ES-I3 (cell line): Measurements from ENCODE around the gene MRPL38.
"Not testable (repeated sequence)": the region's sequence is repeated elsewhere in the genome, so short reads cannot be mapped to it uniquely, and the experiment has no call there.

Source experiments
- H3K36me3 ChIP-seq: 2 replicates; pipeline ENCODE4 v1.6.1; 2013; ENCODE audit warnings: mild to moderate bottlenecking, low read length, control low read depth, moderate library complexity; ENCODE audit not compliant: insufficient read depth
- H3K4me1 ChIP-seq: 2 replicates; pipeline ENCODE4 v1.6.1; 2013; ENCODE audit warnings: mild to moderate bottlenecking, control low read depth, low read length; ENCODE audit not compliant: insufficient read depth
- H3K9ac ChIP-seq: 2 replicates; pipeline ENCODE4 v1.6.1; 2013; ENCODE audit warnings: low read depth, mild to moderate bottlenecking, low read length, moderate library complexity
- H3K9me3 ChIP-seq: 2 replicates; pipeline ENCODE4 v1.6.1; 2013; ENCODE audit warnings: mild to moderate bottlenecking, low read length, moderate library complexity; ENCODE audit not compliant: control insufficient read depth, insufficient read depth

The MRPL38 gene

DNA sequence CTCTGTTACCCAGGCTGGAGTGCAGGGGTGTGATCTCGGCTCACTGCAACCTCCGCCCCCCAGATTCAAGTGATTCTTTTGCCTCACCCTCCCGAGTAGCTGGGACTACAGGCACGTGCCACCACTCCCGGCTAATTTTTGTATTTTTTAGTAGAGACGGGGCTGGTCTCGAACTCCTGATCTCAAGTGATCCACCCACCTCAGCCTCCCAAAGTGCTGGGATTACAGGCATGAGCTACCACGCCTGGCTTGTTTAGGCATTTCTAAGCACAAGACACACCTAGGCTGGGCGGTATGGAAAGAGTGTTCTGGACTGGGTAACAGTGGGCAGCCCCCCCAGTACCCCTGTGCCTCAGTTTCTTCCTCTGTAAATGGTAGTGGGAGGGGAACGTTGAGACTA lies 34.5 kb downstream of the MRPL38 start:
- H3K9me3 ChIP-seq, H3K9ac ChIP-seq, H3K36me3 ChIP-seq: not testable (repeated sequence)
- peaks cover 21% of the 10 kb centered on the region for H3K4me1 ChIP-seq

DNA sequence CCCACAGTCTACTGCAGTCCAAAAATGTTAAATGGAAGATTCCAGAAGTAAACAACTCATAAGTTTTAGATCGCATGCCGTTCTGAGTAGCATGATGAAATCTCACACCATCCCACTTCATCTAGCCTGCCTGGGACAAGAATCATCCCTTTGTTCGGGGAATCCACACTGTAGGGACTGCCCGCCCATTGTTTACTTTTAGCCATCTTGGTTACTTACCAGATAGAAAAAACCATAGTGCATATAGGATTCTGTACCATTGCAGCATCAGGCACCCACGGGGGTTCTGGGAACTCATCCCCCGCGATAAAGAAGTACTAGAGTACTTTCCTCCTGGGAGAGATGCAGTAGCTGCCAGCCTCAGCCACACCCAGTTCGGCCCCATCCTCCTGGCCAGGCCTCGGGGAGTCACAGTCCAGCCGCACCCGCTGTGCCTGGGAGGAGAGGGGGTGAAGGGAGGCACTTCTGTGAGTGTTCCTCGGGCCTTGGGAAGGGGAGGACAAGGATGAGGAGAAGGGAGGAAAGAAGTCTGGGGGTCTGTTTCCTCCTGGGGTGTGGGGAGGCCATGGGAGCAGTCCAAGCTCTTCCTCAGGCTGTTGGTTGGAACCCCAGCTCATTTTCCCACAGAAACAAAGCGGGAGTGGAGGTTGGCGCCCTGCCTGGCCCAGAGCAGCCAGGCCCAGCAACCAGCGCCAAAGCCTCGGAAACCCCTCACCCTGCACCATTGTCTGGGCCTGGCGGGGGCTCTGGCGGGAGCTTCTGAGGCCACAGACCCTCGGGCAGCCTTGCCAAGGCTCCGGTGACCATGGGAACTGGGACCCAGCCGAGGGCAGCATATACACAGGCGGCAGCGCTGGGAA lies 35.2 kb downstream of the MRPL38 start:
- Histone ChIP-seq H3K9me3 (no peaks in the 10 kb centered on the region), H3K4me1 (peaks cover 24% of the 10 kb centered on the region), H3K9ac (no peak overlapping the region), H3K36me3 (no peaks in the 10 kb centered on the region)

DNA sequence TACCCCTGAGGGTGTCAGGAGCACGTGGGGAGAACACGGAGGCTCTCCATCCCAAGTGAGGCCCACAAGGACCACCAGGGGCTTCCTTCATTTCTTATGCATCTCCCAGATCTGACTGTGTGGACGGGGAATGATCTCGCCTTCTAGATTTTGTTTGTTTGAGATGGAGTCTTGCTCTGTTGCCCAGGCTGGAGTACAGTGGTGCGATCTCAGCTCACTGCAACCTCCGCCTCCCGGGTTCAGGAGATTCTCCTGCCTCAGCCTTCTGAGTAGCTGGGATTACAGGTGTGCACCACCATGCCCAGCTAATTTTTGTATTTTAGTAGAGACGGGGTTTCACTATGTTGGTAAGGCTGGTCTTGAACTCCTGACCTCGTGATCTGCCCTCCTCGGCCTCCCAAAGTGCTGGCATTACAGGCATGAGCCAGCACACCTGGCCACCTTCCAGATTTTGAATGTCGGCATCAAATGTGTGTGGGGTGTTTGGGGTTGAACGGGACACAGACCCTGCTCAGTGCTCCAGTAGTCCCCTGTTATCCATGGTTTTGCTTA lies 35.9 kb downstream of the MRPL38 start:
- H3K9me3 ChIP-seq, H3K9ac ChIP-seq, H3K36me3 ChIP-seq: not testable (repeated sequence)
- H3K4me1 ChIP-seq, result peaks cover 28% of the 10 kb centered on the region

DNA sequence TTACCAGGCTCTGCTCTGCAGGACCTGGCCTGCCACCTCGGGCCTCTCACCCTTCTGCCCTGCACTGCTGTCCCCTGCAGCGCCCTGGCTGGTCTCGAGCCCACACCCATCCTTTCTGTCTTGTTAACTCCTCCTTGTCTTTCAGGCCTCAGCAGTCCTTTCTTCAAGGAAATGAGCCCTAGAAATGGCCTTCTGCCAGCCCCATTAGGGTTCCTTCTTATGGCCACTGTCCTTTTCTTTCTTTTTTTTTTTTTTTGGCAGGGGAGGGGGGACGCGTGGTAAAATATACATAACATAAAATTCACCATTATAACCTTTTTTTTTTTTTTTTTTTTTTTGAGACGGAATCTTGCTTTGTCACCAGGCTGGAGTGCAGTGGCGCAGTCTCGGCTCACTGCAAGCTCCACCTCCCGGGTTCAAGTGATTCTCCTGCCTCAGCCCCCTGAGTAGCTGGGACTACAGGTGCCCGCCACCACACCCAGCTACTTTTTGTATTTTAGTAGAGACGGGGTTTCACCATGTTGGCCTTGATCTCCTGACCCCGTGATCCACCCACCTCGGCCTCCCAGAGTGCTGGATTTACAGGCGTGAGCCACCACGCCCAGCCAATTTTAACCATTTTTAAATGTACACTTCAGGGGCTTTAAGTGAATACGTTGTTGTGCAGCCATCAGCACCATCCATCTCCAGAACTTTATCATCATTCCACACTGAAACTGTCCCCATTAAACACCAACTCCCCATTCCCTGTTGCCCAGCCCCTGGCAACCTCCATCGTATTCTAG lies 39.1 kb downstream of the MRPL38 start:
- H3K4me1 ChIP-seq, result peaks cover 16% of the 10 kb centered on the region; the same call in 1 of the 2 replicates
- H3K9ac ChIP-seq, H3K36me3 ChIP-seq, H3K9me3 ChIP-seq: not testable (repeated sequence)

DNA sequence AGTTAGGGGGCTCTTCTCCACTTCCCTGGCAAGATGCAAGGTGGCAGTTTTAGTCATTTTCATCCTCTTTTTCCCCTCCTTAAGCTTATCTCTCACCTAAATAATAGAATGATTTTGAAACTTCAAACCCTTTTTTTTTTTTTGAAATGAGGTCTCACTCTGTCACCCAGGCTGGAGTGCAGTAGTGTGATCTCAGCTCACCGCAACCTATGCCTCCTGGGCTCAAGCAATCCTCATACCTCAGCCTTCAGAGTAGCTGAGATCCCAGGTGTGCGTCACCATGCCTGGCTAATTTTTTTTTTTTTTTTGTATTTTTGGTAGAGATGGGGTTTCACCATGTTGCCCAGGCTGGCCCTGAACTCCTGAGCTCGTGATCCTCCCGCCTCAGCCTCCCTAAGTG lies 39.8 kb downstream of the MRPL38 start:
- H3K4me1 ChIP-seq, result peaks cover 16% of the 10 kb centered on the region; the same call in 1 of the 2 replicates
- H3K9me3 ChIP-seq, H3K9ac ChIP-seq, H3K36me3 ChIP-seq: not testable (repeated sequence)

DNA sequence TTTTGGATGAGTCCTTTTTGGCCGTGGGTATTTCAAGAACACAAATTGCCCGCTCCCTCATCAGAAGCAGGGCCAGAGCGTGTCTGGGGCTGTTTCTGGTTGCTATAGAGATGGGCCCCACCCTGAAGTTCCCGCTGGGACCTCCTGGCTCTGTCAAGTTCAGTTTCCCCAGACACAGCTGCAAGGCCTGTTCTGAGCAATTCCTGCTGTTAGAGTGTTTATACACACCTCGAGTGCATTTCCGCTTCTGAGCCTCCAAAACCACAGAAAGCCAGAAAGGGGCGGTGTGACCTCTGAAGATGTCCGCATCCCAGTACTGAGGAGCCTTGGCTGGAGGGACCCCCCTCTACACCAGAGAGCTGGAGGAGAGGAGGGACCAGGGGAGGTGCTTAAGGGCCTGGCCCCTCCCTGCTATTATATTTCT lies 40.2 kb downstream of the MRPL38 start:
- H3K36me3 ChIP-seq, result no peaks in the 10 kb centered on the region
- H3K9me3 ChIP-seq, result no peaks in the 10 kb centered on the region
- H3K4me1 ChIP-seq, result peaks cover 12% of the 10 kb centered on the region; the same call in 1 of the 2 replicates
- no peak overlapping the region for H3K9ac ChIP-seq

DNA sequence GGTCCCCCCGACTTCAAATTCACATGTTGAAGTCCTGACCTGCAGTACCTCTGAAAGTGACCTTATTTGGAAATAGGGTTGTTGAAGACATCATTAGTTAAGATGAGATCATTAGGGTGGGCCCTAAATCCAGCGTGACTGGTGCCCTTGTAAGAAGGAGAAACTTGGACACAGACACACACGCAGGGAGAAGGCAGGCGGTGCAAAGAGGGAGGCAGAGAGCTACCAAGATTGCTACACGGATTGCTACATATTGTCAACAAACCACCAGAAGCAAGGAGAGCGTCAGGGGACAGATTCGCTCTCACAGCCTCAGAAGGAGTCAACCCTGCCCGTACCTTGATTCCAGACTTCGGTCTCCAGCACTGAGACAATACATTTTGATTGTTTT lies 42.8 kb downstream of the MRPL38 start:
- H3K9me3 ChIP-seq, result no peaks in the 10 kb centered on the region
- H3K9ac ChIP-seq, result no peak overlapping the region
- H3K4me1 ChIP-seq, result 0 out of 2 replicates have a peak, but pooled peaks cover 8% of the 10 kb centered on the region
- no peaks in the 10 kb centered on the region for H3K36me3 ChIP-seq

DNA sequence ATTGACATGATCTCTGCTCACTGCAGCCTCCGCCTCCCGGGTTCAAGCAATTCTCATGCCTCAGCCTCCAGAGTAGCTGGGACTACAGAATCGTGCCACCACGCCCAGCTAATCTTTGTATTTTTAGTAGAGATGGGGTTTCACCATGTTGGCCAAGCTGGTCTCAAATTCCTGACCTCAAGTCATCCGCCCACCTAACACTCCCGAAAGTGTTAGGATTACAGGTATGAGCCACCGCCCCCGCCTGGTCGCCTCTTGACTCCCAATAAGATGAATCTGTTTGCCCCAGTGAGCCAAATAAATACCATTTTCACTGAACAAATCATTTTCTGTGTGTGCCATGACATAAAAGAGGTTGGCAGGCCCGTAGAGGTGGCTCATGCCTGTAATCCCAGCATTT lies 45.3 kb downstream of the MRPL38 start:
- H3K9me3 ChIP-seq, H3K9ac ChIP-seq, H3K36me3 ChIP-seq, H3K4me1 ChIP-seq: not testable (repeated sequence)

DNA sequence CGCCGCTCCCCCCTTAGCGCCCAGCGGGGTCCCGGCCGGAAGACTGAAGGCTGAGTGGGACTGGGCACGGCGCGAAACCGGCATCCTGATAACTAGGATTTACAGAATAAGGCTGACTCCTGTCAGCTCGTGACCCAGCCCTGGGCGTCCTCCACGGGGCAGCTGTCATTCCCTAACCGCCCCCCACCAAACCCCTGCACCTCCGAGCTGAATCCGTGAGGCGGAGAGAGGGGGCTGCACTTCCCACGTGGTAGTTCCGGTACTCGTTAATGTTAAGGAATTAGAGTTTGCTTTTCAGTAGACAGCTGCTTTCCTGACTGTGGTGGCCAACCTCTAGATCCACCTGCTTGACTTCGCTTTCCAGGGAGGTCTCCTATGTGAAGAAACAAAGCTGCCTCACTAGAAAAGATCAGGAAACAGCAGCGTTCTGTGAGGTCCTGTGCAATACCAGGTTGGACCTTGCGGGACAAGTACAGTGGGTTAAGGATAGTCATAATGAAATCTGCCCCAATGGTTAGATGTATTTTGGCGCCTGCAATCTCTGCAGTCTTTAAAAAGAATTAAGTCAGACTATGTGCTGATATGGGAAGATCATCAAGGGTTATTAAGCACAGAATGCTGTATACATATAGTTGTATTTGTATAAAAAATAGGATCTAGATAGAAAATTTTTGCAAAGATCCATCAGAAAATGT lies 48.5 kb downstream of the MRPL38 start:
- H3K9ac ChIP-seq, result peak overlapping the region; percentile 91

DNA sequence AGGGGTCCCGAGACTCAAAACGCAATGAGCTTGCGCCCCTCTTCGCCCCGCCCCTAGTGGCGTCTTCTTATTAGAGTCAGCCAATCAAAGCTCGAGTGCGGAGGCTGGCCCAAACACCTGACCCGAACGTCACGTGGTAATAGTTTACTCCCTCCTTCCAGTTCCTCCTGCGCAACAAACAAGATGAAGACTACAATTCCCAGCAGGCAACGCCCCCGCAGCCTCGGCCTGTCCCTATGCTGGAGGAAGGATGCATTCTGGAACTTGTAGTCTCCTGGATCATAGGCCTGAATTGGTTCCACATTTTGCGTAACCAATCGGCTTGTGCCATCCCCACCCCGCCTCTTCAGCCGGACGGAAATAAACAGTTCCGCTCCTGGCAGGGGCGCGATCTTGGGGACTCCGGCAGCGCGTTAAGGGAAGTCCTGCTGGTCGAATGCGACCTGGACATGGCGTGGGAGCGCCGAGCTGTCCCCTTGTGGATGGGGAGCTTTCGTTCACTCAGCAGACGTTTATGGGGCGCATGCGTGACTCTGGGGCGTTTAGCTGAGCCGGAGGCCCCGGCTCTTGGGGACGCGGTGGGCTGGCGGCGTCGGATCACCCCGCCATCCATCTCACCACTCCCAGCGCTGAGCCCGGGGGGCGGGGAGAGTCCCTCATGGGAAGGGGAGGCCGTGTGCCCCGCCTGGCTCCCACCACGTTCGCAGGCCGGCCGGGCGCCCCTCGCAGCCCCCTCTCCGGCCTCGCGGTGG lies 49.2 kb downstream of the MRPL38 start, which contains the start of gene WBP2:
Gene WBP2, minus strand, starts transcription at position 26 of the 752 bp plus-strand sequence. CDS start 38 bp downstream, outside the sequence.
- H3K36me3 ChIP-seq, result peaks cover 5% of the 10 kb centered on the region; the same call in 1 of the 2 replicates
- no peaks in the 10 kb centered on the region for H3K9me3 ChIP-seq
- peak within 1 kb of the TSS; percentile 91 for H3K9ac ChIP-seq
- H3K4me1 ChIP-seq, result peaks cover 11% of the 10 kb centered on the region

More for the DNA sequence above, 48.5 kb downstream of the MRPL38 start:
- Histone ChIP-seq H3K36me3 (peaks cover 4% of the 10 kb centered on the region; the same call in 1 of the 2 replicates), H3K4me1 (peaks cover 11% of the 10 kb centered on the region), H3K9me3 (no peaks in the 10 kb centered on the region)

DNA sequence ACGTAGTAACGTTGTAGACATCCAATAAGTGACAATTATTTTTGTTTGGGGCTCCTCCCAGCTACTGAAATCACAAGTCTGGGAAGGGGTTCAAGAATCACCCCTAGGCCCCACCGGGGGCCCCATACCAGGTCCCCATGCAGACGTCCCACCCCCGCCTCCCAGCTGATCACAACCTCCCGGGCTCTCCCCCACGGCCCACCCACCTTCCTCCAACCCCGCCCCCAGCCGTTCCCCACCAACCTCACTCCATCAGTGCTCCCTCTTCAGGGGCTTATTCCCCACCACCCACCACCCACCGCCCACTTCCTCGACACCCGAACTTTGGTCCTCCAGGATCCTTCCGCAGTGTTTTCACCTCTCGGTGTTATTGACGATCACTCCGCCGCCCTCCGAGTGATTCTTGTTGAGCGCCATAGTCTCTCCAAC lies 49.8 kb downstream of the MRPL38 start:
- Histone ChIP-seq H3K36me3 (peaks cover 5% of the 10 kb centered on the region; the same call in 1 of the 2 replicates), H3K4me1 (peaks cover 11% of the 10 kb centered on the region), H3K9me3 (no peaks in the 10 kb centered on the region), H3K9ac (peak overlapping the region; percentile 51)

DNA sequence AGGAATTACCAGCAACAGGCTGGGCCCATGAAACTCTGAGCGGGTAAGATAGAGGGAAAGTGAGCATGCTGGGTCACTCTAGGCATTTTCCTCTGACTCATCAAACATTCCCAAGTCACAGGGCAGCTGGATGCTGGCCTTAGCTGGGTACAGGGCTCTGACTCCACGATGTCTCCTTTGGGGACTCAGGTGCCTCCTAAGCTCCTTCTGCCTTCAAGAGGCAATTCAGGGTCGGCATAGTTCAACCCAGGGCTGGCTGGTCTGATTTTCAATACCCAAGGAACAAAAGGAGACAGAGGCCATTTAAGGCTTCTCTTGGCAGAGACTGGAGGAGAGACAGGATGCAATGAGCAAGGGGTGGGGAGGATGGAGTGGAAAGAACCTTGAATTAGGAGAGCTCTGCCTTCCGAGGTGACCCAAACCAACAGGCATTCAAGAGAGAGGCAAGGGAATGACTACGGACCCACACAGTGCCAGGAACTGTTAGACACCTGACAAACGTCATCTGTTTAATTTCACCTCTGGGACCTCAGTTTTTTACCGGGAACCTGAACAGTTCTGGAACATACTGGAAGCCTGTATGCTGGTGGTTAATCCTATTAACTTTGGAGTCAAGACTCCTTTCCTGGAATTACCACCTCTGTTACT lies 50.5 kb downstream of the MRPL38 start:
- H3K4me1 ChIP-seq, result peaks cover 11% of the 10 kb centered on the region
- no peaks in the 10 kb centered on the region for H3K9me3 ChIP-seq
- peak overlapping the region; percentile 51 for H3K9ac ChIP-seq
- peaks cover 5% of the 10 kb centered on the region; the same call in 1 of the 2 replicates for H3K36me3 ChIP-seq

DNA sequence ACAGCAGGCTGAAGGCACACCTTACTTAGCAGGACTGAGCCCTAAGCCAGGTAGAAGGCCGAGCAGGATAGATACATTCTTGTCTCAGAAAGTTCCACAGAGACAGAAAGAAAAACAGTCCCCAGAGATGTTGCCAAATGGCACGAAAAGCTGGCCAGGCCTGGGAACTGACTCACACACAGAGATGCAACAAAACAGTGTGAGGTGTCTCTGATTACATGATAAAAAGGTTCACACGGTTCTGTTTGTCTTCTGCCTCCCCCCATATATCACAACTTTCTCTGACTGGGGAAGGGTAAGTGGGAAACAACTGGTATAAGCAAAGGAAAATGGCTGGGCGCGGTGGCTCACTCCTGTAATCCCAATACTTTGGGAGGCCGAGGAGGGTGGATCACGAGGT lies 51.3 kb downstream of the MRPL38 start:
- Histone ChIP-seq H3K9me3 (no peaks in the 10 kb centered on the region), H3K4me1 (peaks cover 11% of the 10 kb centered on the region), H3K36me3 (peaks cover 5% of the 10 kb centered on the region; the same call in 1 of the 2 replicates), H3K9ac (no peak overlapping the region)
